ENCODE results near the gene NEUROG3. TPM values are rescaled to one million over a fixed set of nuclear protein-coding genes. Genes with fewer than 3 reads are reported as not detected.

NEUROG3 gene
- total RNA-seq, 2 donors from 2014 or later: not detected

DNA sequence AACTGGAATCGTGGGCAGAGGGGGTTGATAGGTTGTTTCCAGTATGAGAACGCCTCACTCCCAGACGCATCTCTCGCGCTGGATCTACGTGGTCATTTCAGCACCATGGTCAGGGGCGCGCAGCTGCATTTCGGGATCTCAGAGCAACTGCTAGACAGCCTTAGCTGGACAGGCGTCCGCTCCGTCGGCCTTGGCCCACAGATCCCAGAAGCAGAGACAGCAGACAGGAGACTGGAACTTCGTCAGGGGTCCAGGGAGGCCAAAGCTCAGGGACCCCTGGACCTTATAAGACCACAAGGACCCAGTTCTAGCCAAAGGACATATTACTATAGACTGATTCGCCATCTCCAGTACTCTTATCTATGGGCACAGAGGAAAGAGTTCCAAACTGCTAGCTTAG, 5.3 kb downstream of the NEUROG3 start:
- Histone ChIP-seq H3K4me3 (no peak overlapping the region), H3K4me1 (replicated peaks) (no peaks in the 10 kb centered on the region), H3K9me3 (no peaks in the 10 kb centered on the region), H3K27ac (no peak overlapping the region), H3K27me3 (replicated peaks; ENCODE audit: insufficient read depth) (peaks cover 36% of the 10 kb centered on the region), H3K36me3 (no peaks in the 10 kb centered on the region)
- no peak for DNase-seq (ENCODE audit: low spot score)
- intact Hi-C loops (cut with DNase I): no loop called here
- TF ChIP-seq CTCF (IDR thresholded peaks at IDR 0.05) (no peak), POLR2AphosphoS5 (IDR thresholded peaks at IDR 0.05) (no peak), POLR2A (IDR thresholded peaks at IDR 0.05) (no peak)
- WGBS: 13% methylated on average over 12 of the region's 15 CpGs

- Histone ChIP-seq H3K9me3 (no peaks in the 10 kb centered on the region), H3K36me3 (no peaks in the 10 kb centered on the region), H3K4me1 (replicated peaks) (no peaks in the 10 kb centered on the region), H3K27ac (no peak overlapping the region), H3K27me3 (replicated peaks; ENCODE audit: insufficient read depth) (no peaks in the 10 kb centered on the region), H3K4me3 (no peak overlapping the region)
- no peak for DNase-seq (ENCODE audit: low spot score)
- TF ChIP-seq POLR2A (IDR thresholded peaks at IDR 0.05) (no peak), CTCF (IDR thresholded peaks at IDR 0.05) (no peak), POLR2AphosphoS5 (IDR thresholded peaks at IDR 0.05) (no peak)
- intact Hi-C loops (cut with DNase I): no loop called here
- 66% methylated on average over 5 of the region's 5 CpGs for WGBS
These were observed 10.4 kb downstream of the NEUROG3 start for GRCh38 chr10:69562731-69563254.

DNA sequence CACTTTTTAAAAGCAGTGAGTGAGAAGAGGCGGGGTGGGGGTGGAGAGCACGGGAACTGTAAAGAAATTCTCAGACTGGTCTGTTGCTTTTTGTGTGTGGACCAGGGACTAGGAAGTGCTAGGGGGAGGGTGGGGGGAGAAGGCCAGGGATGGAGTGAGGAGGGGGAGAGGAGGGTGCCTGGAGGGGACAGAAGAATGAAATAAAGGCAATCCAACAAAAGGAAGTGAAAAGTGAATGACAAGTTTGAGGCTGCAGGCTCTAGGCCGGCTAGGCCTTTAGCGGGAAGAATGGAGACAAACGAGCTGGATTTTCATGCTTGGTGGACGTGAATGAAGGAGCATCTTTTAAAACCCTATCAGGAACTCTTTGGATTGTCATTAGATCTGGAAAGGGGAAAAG, 13.7 kb downstream of the NEUROG3 start:
- Histone ChIP-seq H3K4me3 (no peak overlapping the region), H3K27ac (no peak overlapping the region), H3K27me3 (replicated peaks; ENCODE audit: insufficient read depth) (no peaks in the 10 kb centered on the region), H3K4me1 (replicated peaks) (no peaks in the 10 kb centered on the region), H3K36me3 (no peaks in the 10 kb centered on the region), H3K9me3 (no peaks in the 10 kb centered on the region)
- intact Hi-C loops (cut with DNase I): no loop called here
- TF ChIP-seq POLR2A (IDR thresholded peaks at IDR 0.05) (no peak), CTCF (IDR thresholded peaks at IDR 0.05) (no peak), POLR2AphosphoS5 (IDR thresholded peaks at IDR 0.05) (no peak)
- no peak for DNase-seq (ENCODE audit: low spot score)
- 53% methylated on average over 5 of the region's 6 CpGs for WGBS

DNA sequence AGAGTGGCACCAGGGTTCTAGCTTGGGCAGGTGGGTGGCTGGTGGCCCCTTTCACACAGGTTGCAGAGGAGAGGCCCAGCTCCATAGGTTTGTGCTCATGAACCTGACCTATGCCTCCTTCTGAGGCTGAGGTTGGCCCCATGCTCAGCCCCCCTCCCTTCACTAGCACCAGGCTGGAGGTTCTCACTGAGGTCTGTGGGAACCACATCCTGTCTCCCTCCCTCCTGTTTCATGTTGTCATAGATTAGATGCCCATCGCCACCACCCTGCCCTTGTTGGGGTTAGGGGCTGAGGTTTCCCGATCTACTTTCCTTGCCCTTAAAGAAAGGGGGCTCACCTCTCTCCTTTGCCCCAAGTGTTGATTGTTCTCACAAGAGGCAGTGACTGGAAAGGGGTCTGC, 14.7 kb downstream of the NEUROG3 start:
- no peaks in the 10 kb centered on the region for H3K4me1 ChIP-seq (replicated peaks)
- TF ChIP-seq CTCF (IDR thresholded peaks at IDR 0.05) (no peak), POLR2A (IDR thresholded peaks at IDR 0.05) (no peak), POLR2AphosphoS5 (IDR thresholded peaks at IDR 0.05) (no peak)
- no peak overlapping the region for H3K27ac ChIP-seq
- intact Hi-C loops (cut with DNase I): no loop called here
- DNase-seq (ENCODE audit: low spot score): no peak
- H3K27me3 ChIP-seq (replicated peaks; ENCODE audit: insufficient read depth): no peaks in the 10 kb centered on the region
- H3K36me3 ChIP-seq: no peaks in the 10 kb centered on the region
- H3K4me3 ChIP-seq: no peak overlapping the region
- WGBS: 88% methylated on average over 2 of the region's 2 CpGs
- H3K9me3 ChIP-seq: no peaks in the 10 kb centered on the region

- H3K4me1 ChIP-seq (replicated peaks): no peaks in the 10 kb centered on the region
- H3K9me3 ChIP-seq: no peaks in the 10 kb centered on the region
- TF ChIP-seq POLR2AphosphoS5 (IDR thresholded peaks at IDR 0.05) (no peak), CTCF (IDR thresholded peaks at IDR 0.05) (no peak), POLR2A (IDR thresholded peaks at IDR 0.05) (no peak)
- 38% methylated on average over 5 of the region's 6 CpGs for WGBS
- DNase-seq (ENCODE audit: low spot score): no peak
- H3K36me3 ChIP-seq: no peaks in the 10 kb centered on the region
- intact Hi-C loops (cut with DNase I): no loop called here
- peaks cover 4% of the 10 kb centered on the region for H3K27me3 ChIP-seq (replicated peaks; ENCODE audit: insufficient read depth)
- no peak overlapping the region for H3K27ac ChIP-seq
- H3K4me3 ChIP-seq: no peak overlapping the region
These were observed 18.6 kb downstream of the NEUROG3 start for GRCh38 chr10:69554611-69555010.
